Tibial nerve (tissue), 4 donors: ENCODE data around the gene TRABD2B.

Source experiments
- CTCF ChIP-seq, 5 experiments: fragments of 200-600 bp in 3 of 5; fragments of 450-650 bp in 2 of 5; sonication (generic) in 3 of 5; IDR thresholded peaks; one replicate each; pipeline ENCODE4 v1.5.1; 2016 to 2019; ENCODE audit warnings: antibody characterized with exemption in 5 of 5, mild to moderate bottlenecking in 3 of 5, moderate library complexity in 2 of 5
- EP300 ChIP-seq, 2 donors: sonication (generic); formaldehyde crosslinking; IDR thresholded peaks; one replicate each; pipeline ENCODE4 v1.6.1; 2017; ENCODE audit warnings: antibody characterized with exemption in 2 of 2, mild to moderate bottlenecking in 1 of 2
- POLR2A ChIP-seq, 2 donors: fragments of 450-650 bp; IDR thresholded peaks; one replicate each; pipeline ENCODE4 v1.6.1; 2017; ENCODE audit warnings: antibody characterized with exemption in 2 of 2, mild to moderate bottlenecking in 2 of 2, moderate library complexity in 2 of 2

- no peak for TF ChIP-seq CTCF (IDR thresholded peaks at IDR 0.05)
- no peak for TF ChIP-seq EP300 (IDR thresholded peaks at IDR 0.05)
- TF ChIP-seq POLR2A (IDR thresholded peaks at IDR 0.05): no peak
These were observed 156.6 kb downstream of the TRABD2B start for GRCh38 chr1:47840393-47841190.
